IPS DF 19.7 (cell line): ENCODE measurements around the gene AFAP1L2.

Source experiments
- DNase-seq: peaks from one replicate; pipeline ENCODE4 v3.0.0-alpha.2; 2013; ENCODE audit warnings: low read depth, low spot score

Gene AFAP1L2

GRCh38 chr10:114404171-114405010, at the start of gene AFAP1L2:
Gene AFAP1L2, minus strand, starts transcription at chr10:114404502. Its CDS starts 47 bp downstream, at chr10:114404455.
- no peak for DNase-seq

- DNase-seq = no peak
Observed at GRCh38 chr10:114453576-114453975, 49.3 kb upstream of the AFAP1L2 start.

GRCh38 chr10:114448897-114449296, 44.6 kb upstream of the AFAP1L2 start:
- DNase-seq = no peak

GRCh38 chr10:114445332-114445731, 41.0 kb upstream of the AFAP1L2 start:
- no peak for DNase-seq

GRCh38 chr10:114444819-114445218, 40.5 kb upstream of the AFAP1L2 start:
- DNase-seq = no peak

- no peak for DNase-seq
Observed at GRCh38 chr10:114442091-114442630, 37.9 kb upstream of the AFAP1L2 start.

GRCh38 chr10:114441107-114441506, 36.8 kb upstream of the AFAP1L2 start:
- DNase-seq = no peak

GRCh38 chr10:114437473-114438292, 33.4 kb upstream of the AFAP1L2 start:
- DNase-seq = no peak

GRCh38 chr10:114436941-114437340, 32.6 kb upstream of the AFAP1L2 start:
- DNase-seq = no peak

- no peak for DNase-seq
Observed at GRCh38 chr10:114432566-114433093, 28.3 kb upstream of the AFAP1L2 start.

GRCh38 chr10:114431414-114432135, 27.3 kb upstream of the AFAP1L2 start:
- DNase-seq = no peak

GRCh38 chr10:114430688-114431413, 26.5 kb upstream of the AFAP1L2 start:
- no peak for DNase-seq

- no peak for DNase-seq
Observed at GRCh38 chr10:114429581-114430335, 25.5 kb upstream of the AFAP1L2 start.

- no peak for DNase-seq
Observed at GRCh38 chr10:114427124-114427852, 23.0 kb upstream of the AFAP1L2 start.

- DNase-seq = no peak
Observed at GRCh38 chr10:114426476-114426875, 22.2 kb upstream of the AFAP1L2 start.

GRCh38 chr10:114420811-114421485, 16.6 kb upstream of the AFAP1L2 start:
- DNase-seq = no peak

GRCh38 chr10:114418109-114418508, 13.8 kb upstream of the AFAP1L2 start:
- DNase-seq = no peak

GRCh38 chr10:114412907-114413797, 8.8 kb upstream of the AFAP1L2 start:
- no peak for DNase-seq
